HG03135 (cell line): ENCODE data around the gene DNAH14.
"Not testable (repeated sequence)": the region's sequence is repeated elsewhere in the genome, so short reads cannot be mapped to it uniquely, and the experiment has no call there.

Source experiments
- ATAC-seq: cut with Tn5 transposase; IDR thresholded peaks from one replicate; pipeline ENCODE4 v1.9.1; 2021; ENCODE audit warnings: mild to moderate bottlenecking, moderate library complexity; ENCODE audit not compliant: unreplicated experiment

DNAH14 gene

DNA sequence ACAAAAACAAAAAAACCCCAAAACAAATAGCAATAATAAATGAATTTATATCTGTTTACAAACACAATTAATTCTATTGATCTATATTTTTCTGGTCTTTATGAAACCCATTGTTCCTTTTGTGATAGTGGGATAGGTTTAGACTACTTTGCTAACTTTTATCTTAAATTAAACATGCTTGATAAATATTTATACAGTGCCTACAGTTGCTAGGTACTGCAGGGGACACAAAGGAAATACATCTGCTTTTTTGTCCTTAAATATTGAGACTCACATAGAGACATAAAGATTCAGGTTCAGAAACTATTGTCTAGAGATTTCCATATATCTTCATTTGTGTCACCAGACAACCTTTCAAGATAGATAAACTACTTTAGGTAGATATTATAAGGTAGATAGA is 8.5 kb upstream of the DNAH14 start:
- ATAC-seq = no peak

DNA sequence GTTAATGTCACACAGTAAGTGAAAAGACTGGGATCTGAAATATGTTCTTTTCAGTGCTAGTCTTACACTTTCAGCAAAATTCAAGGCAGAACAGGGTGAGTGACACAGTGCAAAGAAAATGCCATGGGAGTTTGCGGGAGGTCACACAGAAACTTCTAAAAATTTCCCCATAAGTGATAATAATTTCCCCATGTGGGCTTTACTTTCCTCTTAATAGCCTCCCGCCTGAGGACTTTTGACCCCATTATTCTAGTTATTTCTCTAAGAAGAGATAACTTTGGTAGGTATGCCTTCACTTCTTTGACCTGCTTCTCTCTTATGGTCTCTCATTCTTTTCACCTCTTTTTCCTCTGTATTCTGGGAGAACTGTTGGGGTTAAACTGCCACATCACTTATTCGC is 8.1 kb upstream of the DNAH14 start:
- ATAC-seq = no peak

GRCh38 chr1:224922404-224923164 is 6.9 kb upstream of the DNAH14 start:
- ATAC-seq = no peak

- no peak for ATAC-seq
Observed at GRCh38 chr1:224923726-224924125, 5.7 kb upstream of the DNAH14 start.

DNA sequence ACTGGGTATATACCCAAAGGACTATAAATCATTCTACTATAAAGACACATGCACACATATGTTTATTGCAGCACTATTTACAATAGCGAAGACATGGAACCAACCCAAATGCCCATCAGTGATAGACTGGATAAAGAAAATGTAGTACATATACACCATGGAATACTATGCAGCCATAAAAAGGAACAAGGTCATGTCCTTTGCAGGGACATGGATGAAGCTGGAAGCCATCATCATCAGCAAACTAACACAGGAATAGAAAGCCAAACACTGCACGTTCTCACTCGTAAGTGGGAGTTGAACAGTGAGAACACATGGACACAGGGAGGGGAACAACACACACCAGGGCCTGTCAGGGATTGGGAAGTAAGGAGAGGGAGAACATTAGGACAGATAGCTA is 1.8 kb upstream of the DNAH14 start:
- ATAC-seq = not testable (repeated sequence)

- ATAC-seq = no peak
Observed at GRCh38 chr1:224928906-224929305, 569 bp upstream of the DNAH14 start.

GRCh38 chr1:224931605-224932004 is 2.1 kb downstream of the DNAH14 start:
- ATAC-seq = no peak

DNA sequence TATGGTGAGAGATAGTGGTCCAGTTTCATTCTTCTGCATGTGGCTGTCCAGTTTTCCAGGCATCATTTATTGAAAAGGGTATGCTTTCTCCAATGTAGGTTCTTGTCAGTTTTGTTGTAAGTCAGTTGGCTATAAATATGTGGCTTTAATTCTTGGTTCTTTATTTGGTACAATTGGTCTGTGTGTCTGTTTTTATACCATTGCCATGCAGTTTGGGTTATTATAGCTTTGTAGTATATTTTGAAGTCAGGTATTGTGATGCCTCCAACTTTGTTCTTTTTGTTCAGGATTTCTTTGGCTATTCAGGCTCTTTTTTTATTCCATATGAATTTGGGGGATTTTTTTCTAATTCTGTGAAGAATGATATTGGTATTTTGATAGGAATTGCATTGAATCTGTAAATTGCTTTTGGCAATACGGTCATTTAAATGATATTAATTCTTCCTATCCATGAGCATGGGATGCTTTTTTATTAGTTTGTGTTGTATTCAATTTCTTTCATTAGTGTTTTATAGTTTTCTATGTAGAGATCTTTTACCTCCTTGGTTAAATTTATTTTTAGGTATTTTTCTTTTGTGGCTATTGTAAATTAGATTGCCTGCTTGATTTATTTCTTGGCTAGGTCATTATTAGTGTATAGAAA is 3.3 kb downstream of the DNAH14 start:
- ATAC-seq = no peak

DNA sequence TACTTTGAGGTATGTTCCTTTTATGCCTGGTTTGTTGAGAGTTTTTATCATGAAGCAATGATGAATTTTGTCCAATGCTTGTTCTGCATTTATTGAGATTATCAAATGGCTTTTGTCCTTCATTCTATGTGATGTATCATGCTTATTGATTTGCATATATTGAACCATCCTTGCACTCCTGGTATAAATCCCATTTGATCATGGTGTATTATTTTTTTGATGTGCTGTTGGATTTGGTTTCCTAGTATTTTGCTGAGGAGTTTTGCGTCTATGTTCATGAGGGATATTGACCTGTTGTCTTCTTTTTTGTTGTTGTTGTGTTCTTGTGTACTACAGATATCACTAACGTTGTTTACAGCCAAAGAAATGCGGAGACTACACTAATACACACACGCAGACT is 4.1 kb downstream of the DNAH14 start:
- no peak for ATAC-seq

DNA sequence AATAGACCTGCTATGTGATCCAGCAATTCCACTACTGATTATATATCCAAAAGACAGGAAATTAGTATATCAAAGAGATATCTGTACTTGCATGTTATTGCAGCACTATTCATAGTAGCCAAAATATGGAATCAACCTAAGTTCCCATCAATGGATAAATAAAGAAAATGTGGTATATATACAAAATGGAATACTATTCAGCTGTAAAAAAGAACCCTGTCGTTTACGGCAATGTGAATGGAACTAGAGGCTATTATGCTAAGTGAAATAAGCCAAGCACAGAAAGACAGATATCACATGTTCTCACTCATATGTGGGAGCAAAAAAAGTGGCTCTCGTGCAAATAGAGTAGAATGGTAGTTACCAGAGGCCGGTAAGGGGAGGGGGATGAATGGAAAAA is 9.2 kb downstream of the DNAH14 start:
- ATAC-seq = no peak

GRCh38 chr1:224939844-224940425 is 10.5 kb downstream of the DNAH14 start:
- ATAC-seq = no peak

GRCh38 chr1:224940735-224941134 is 11.3 kb downstream of the DNAH14 start:
- not testable (repeated sequence) for ATAC-seq

DNA sequence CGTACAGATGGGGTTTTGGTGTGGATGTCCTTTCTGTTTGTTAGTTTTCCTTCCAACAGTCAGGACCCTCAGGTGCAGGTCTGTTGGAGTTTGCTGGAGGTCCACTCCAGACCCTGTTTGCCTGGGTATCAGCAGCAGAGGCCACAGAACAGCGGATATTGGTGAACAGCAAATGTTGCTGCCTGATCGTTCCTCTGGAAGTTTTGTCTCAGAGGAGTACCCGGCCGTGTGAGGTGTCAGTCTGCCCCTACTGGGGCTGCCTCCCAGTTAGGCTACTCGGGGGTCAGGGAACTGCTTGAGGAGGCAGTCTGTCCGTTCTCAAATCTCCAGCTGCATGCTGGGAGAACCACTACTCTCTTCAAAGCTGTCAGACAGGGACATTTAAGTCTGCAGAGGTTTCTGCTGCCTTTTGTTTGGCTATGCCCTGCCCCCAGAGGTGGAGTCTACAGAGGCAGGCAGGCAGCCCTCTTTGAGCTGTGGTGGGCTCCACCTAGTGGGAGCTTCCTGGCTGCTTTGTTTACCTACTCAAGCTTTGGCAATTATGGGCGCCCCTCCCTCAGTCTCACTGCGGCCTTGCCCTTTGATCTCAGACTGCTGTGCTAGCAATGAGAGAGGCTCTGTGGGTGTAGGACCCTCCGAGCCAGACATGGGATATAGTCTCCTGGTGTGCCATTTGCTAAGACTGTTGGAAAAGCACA is 16.3 kb downstream of the DNAH14 start:
- not testable (repeated sequence) for ATAC-seq

- not testable (repeated sequence) for ATAC-seq
Observed at GRCh38 chr1:224946349-224946691, 16.8 kb downstream of the DNAH14 start.

- no peak for ATAC-seq
Observed at GRCh38 chr1:224957696-224958095, 28.2 kb downstream of the DNAH14 start.

- no peak for ATAC-seq
Observed at GRCh38 chr1:224958490-224958889, 29.0 kb downstream of the DNAH14 start.

GRCh38 chr1:224959115-224959514 is 29.6 kb downstream of the DNAH14 start:
- no peak for ATAC-seq

GRCh38 chr1:224959656-224960055 is 30.2 kb downstream of the DNAH14 start:
- no peak for ATAC-seq

DNA sequence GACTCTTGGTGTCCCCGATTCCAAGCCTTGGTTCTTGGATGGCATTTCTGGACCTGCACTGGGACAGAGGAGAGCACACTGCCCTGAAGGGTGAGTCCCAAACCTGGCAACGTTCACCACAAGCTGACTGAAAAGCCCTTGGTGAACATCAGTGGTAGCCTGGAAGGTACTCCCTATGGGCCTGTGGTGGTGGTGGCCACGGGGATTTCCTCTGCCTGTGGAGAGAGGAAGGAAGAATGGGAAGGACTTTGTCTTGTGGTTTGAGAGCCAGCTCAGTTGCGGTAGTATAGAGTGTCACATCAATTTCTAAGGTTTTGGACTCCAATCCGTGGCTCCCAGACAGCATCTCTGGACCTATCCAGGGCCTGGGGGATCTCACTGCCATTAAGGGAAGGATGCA is 50.7 kb downstream of the DNAH14 start:
- ATAC-seq = no peak

DNA sequence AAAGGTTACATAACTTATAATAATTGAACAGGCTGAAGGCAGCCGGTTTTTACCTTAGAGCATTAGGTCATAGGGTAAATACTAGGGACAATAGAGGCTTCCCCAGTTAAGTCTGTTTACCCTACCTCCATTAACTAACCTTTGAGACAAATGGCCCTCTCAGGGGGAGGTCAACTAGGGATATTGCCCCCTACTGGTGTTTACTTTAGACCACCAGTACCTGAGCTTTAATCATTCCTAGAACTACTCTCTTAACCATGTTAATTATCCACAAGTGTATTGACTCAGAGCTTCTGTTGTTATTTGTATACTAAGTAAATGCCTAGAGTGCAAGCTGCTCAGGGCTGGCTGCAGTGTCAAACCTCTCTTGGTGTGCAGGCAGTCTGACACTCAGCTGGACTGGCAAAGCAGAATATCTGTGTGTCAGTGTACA is 52.5 kb downstream of the DNAH14 start:
- ATAC-seq = not testable (repeated sequence)

- no peak for ATAC-seq
Observed at GRCh38 chr1:224988042-224988441, 58.6 kb downstream of the DNAH14 start.

- ATAC-seq = no peak
Observed at GRCh38 chr1:224989615-224990014, 60.1 kb downstream of the DNAH14 start.
